DMS114 treated with DMSO at 0.1 percent for 48 hours (cell line): ENCODE measurements around the gene MISP.

Source experiments
- DNase-seq: peaks from one replicate; lab custom pipeline; 2025; ENCODE audit not compliant: unreplicated experiment; lab: John Stamatoyannopoulos, UW

MISP gene

DNA sequence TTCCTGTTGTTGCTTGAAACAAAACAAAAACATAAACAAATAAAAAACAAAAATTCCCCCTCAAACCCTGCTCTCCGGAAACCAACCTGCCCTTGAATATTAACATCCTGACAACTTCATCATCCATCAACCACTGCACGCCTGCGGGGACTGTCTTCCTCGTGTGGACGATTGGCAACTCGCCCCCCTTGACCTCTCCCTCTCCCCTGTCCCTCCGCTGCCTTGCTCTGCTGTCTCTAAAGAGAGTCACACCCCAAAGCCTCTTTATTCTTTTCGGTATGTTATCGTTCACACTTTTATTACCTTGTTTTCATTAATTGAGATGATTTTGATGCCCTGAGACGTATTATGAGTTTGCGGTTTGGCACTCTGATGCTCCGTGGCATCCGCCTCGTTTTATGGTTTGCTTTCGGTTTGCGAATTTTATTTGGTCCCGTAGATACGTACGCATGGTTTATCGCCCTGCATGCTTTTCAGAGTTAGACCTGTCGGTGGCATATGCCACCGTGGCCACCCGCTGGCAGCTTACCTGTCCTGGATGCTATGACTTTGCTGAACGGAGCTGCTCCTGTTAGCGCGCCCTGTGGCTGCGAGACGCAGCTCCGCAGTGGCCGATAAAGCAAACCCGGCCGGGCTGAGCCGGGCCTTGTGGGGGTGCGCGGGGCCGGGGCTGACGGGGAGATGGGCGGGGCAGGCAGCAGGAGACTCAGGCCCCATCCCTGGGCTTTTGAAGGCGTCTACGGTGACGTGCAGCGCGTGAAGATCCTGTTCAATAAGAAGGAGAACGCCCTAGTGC is 56.9 kb downstream of the MISP start:
- DNase-seq, result no peak

DNA sequence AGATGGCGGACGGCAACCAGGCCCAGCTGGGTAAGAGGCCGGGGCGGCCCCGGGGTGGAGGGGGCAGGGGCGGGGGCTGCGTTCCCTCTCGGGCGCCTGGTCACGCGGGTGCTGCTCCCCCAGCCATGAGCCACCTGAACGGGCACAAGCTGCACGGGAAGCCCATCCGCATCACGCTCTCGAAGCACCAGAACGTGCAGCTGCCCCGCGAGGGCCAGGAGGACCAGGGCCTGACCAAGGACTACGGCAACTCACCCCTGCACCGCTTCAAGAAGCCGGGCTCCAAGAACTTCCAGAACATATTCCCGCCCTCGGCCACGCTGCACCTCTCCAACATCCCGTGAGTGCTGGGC is 57.5 kb downstream of the MISP start:
- DNase-seq, result no peak

- no peak for DNase-seq
Observed at GRCh38 chr19:810077-810855, 59.4 kb downstream of the MISP start.

GRCh38 chr19:810883-811489 is 60.1 kb downstream of the MISP start:
- no peak for DNase-seq

DNA sequence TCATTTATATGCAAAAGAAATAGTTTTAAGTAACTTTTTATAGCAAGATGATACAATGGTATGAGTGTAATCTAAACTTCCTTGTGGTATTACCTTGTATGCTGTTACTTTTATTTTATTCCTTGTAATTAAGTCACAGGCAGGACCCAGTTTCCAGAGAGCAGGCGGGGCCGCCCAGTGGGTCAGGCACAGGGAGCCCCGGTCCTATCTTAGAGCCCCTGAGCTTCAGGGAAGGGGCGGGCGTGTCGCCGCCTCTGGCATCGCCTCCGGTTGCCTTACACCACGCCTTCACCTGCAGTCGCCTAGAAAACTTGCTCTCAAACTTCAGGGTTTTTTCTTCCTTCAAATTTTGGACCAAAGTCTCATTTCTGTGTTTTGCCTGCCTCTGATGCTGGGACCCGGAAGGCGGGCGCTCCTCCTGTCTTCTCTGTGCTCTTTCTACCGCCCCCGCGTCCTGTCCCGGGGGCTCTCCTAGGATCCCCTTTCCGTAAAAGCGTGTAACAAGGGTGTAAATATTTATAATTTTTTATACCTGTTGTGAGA is 60.7 kb downstream of the MISP start:
- DNase-seq, result no peak

DNA sequence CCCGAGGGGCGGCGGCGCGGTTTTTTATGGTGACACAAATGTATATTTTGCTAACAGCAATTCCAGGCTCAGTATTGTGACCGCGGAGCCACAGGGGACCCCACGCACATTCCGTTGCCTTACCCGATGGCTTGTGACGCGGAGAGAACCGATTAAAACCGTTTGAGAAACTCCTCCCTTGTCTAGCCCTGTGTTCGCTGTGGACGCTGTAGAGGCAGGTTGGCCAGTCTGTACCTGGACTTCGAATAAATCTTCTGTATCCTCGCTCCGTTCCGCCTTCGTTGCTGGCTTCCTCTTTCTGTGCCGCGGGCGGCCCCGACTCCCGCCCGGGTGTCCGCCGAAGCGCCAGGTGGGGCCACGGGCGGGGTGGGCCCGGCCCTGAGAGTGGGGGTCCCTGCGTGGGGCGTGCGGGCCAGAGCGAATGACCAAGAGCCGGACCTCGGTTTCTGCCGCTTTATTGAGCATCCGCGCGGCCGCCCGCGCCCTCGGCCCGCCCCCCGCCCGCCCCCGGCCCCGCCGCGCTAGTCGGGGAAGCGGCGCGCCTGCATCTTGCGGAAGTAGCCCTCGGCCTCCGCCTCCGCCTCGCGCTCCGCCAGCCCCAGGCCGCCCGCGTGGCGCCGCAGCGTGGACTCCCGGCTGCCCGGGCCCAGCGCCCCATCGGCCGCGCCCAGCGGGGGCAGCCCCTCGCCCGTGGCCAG is 61.3 kb downstream of the MISP start:
- DNase-seq, result no peak

- no peak for DNase-seq
Observed at GRCh38 chr19:812747-813218, 61.9 kb downstream of the MISP start.

DNA sequence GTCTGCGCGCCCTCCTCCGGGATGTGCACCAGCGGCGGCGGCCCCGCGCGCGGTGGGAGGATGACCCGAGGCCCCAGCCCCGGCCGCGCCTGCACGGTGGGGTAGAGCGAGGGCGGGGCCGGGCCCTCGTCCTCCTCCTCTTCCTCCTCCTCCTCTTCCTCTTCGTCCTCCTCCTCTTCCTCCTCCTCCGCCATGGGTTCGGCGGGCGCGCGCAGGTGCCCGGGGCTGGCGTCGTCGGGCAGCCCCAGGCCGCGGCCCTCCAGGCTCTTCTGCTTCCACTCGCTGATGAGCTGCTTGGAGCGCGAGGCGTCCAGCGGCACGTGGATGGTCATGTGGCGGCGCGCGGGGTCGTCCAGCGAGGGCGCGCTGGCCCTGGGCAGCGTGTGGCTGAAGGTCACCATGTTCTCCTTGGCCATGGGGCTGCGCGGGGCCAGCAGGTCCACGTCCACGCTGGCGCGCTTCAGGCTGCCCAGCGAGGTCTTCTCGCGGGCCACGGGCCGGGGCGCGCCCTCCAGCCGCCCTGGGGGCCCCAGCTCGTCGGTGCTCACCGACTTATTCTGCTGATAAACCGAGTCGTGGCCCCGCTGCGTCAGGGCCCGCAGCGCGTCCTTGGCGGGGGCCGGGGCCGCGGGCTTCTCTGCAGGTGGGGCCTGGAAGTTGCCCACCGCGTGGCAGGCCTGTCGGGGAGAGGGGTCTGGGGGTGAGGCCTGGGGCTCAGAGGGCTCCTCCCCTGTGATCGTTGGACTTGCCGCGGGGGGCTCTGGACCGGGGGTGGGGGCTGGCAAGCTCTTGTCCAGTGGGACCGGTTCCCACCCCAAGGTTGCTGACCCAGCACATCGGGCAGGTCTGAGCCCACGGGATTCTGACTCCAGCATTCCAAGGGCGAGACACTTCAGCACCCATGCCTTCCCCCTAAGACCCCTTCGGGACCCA is 62.6 kb downstream of the MISP start:
- DNase-seq, result no peak
